ENCODE measurements around the gene PHKG2.

DNA sequence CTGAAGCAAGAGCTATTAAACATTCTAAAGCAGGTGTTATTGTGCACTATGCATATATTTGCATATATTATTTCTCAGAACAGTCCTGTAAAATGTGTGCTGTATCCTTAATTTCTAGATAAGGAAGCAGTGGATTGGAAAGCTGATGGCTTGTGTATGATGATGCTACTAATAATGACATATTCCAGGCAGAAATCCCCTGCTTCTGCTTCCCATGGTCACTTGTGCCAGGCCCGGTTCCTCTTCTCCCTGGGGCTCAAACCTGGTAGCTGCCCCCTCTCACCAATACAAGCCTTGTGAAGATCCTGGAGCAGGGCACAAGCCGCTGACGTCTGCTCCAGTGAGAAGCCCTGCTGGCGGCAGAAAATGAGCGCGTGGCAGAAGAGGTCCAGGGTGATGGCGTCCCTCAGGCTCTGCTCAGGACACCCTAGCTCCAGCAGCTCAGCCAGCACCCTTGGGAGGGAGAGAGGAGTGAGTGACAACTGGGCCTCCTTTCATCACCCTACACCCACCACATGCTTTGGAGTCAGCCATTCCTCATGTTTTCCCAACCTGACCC lies 11.9 kb downstream of the PHKG2 start:
- TF ChIP-seq, protein P1, sequence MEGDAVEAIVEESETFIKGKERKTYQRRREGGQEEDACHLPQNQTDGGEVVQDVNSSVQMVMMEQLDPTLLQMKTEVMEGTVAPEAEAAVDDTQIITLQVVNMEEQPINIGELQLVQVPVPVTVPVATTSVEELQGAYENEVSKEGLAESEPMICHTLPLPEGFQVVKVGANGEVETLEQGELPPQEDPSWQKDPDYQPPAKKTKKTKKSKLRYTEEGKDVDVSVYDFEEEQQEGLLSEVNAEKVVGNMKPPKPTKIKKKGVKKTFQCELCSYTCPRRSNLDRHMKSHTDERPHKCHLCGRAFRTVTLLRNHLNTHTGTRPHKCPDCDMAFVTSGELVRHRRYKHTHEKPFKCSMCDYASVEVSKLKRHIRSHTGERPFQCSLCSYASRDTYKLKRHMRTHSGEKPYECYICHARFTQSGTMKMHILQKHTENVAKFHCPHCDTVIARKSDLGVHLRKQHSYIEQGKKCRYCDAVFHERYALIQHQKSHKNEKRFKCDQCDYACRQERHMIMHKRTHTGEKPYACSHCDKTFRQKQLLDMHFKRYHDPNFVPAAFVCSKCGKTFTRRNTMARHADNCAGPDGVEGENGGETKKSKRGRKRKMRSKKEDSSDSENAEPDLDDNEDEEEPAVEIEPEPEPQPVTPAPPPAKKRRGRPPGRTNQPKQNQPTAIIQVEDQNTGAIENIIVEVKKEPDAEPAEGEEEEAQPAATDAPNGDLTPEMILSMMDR (IDR thresholded peaks at IDR 0.05; ENCODE audit: insufficient read depth, low read length, poor library complexity, severe bottlenecking) = no peak
- no peak for TF ChIP-seq EZH2phosphoT487 (conservative IDR thresholded peaks at IDR 0.05; ENCODE audit: low read length)

Data from SU-DHL-6 (cell line).